PC-9 (cell line): ENCODE measurements around the gene IRAK2.

Experiments used
- EZH2 ChIP-seq: fragments of 200-600 bp; sonication (generic); IDR thresholded peaks from 2 replicates; pipeline ENCODE4 v1.8.0; 2017; ENCODE audit warnings: antibody characterized with exemption, low read depth
- TF ChIP-seq, protein P1 (sequence below): fragments of 200-600 bp; sonication (generic); conservative IDR thresholded peaks from 2 replicates; pipeline ENCODE4 v1.6.1; 2017; ENCODE audit warnings: mixed run types, antibody characterized with exemption, mild to moderate bottlenecking, moderate library complexity

DNA sequence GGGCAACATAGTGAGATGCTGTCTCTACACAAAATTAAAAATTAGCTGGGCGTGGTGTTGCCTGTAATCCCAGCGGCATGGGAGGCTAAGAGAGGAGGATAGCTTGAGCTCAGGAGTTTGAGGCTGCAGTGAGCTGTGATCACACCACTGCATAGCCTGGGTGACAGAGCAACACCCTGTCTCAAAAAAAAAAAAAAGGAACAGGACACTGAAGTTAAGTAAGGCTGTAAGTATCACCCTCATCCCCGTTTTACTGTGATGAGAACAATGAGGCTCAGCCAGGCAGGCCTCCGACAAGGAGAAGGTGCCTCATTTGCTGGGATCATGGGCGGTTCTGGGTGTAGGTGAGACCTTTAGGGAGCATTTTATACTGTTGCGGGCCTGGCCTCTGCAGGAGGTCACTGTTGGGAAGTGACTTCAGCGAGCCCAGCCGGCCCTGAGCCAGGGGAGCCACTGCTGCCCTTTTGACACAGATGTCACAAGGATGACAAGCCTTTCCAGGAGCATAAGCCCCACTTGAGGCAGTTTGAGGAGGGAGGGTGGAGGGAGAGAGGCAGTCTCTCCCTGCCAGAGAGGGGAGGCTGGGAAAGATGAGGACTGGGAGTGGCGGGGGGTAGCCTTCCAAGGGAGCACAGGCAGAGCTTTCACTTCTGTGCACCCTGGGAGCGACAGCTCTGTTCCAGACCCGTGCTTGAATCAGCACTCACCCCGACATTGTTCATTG, 30.8 kb downstream of the IRAK2 start:
- TF ChIP-seq, protein P1, sequence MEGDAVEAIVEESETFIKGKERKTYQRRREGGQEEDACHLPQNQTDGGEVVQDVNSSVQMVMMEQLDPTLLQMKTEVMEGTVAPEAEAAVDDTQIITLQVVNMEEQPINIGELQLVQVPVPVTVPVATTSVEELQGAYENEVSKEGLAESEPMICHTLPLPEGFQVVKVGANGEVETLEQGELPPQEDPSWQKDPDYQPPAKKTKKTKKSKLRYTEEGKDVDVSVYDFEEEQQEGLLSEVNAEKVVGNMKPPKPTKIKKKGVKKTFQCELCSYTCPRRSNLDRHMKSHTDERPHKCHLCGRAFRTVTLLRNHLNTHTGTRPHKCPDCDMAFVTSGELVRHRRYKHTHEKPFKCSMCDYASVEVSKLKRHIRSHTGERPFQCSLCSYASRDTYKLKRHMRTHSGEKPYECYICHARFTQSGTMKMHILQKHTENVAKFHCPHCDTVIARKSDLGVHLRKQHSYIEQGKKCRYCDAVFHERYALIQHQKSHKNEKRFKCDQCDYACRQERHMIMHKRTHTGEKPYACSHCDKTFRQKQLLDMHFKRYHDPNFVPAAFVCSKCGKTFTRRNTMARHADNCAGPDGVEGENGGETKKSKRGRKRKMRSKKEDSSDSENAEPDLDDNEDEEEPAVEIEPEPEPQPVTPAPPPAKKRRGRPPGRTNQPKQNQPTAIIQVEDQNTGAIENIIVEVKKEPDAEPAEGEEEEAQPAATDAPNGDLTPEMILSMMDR, result no peak
- TF ChIP-seq EZH2, result no peak
